Middle frontal gyrus (tissue), 1 donor: ENCODE results near the gene FLOT2.
"Not testable (repeated sequence)": the region's sequence is repeated elsewhere in the genome, so short reads cannot be mapped to it uniquely, and the experiment has no call there.

Source experiments
- DNase-seq: peaks from one replicate; pipeline ENCODE4 v3.0.0-alpha.2; 2015; ENCODE audit warnings: low spot score; ENCODE audit errors: extremely low spot score

FLOT2 gene

GRCh38 chr17:28896884-28897768, at the start of gene FLOT2:
Gene FLOT2, minus strand, starts transcription at chr17:28897733. Its CDS starts 159 bp downstream, at chr17:28897574.
- DNase-seq, result no peak

GRCh38 chr17:28946239-28946638, 48.7 kb upstream of the FLOT2 start:
- no peak for DNase-seq

- peak; percentile 34 for DNase-seq
Measured at GRCh38 chr17:28944862-28945741, 47.6 kb upstream of the FLOT2 start.

- DNase-seq, result no peak
Measured at GRCh38 chr17:28944343-28944742, 46.8 kb upstream of the FLOT2 start.

GRCh38 chr17:28942925-28943324, 45.4 kb upstream of the FLOT2 start:
- no peak for DNase-seq

GRCh38 chr17:28941251-28941650, 43.7 kb upstream of the FLOT2 start:
- no peak for DNase-seq

GRCh38 chr17:28940675-28941074, 43.1 kb upstream of the FLOT2 start:
- no peak for DNase-seq

- no peak for DNase-seq
Measured at GRCh38 chr17:28940142-28940541, 42.6 kb upstream of the FLOT2 start.

- DNase-seq, result no peak
Measured at GRCh38 chr17:28938552-28938951, 41.0 kb upstream of the FLOT2 start.

GRCh38 chr17:28937044-28937729, 39.7 kb upstream of the FLOT2 start:
- DNase-seq, result peak; percentile 69

GRCh38 chr17:28935744-28936460, 38.4 kb upstream of the FLOT2 start:
- no peak for DNase-seq

- not testable (repeated sequence) for DNase-seq
Measured at GRCh38 chr17:28934508-28934907, 37.0 kb upstream of the FLOT2 start.

- no peak for DNase-seq
Measured at GRCh38 chr17:28929787-28930186, 32.3 kb upstream of the FLOT2 start.

- no peak for DNase-seq
Measured at GRCh38 chr17:28928061-28928460, 30.5 kb upstream of the FLOT2 start.

GRCh38 chr17:28926786-28927185, 29.3 kb upstream of the FLOT2 start:
- no peak for DNase-seq

GRCh38 chr17:28926366-28926765, 28.8 kb upstream of the FLOT2 start:
- DNase-seq, result no peak

- DNase-seq, result no peak
Measured at GRCh38 chr17:28925912-28926365, 28.4 kb upstream of the FLOT2 start.

- DNase-seq, result no peak
Measured at GRCh38 chr17:28920201-28920600, 22.7 kb upstream of the FLOT2 start.

- DNase-seq, result no peak
Measured at GRCh38 chr17:28918295-28918694, 20.8 kb upstream of the FLOT2 start.

- no peak for DNase-seq
Measured at GRCh38 chr17:28917465-28917864, 19.9 kb upstream of the FLOT2 start.

- no peak for DNase-seq
Measured at GRCh38 chr17:28917029-28917428, 19.5 kb upstream of the FLOT2 start.
